Measurements from ENCODE around the gene TFEB.

The TFEB gene

GRCh38 chr6:41705311-41705995 lies 30.0 kb downstream of the TFEB start:
- no peak for TF ChIP-seq CTCF (IDR thresholded peaks at IDR 0.05; ENCODE audit: insufficient read depth, low read depth, low read length, missing control alignments)
- DNase-seq (ENCODE audit: low read depth): no peak
- peak overlapping the region; percentile 64 for H3K4me3 ChIP-seq (ENCODE audit: low read depth, low read length)

GRCh38 chr6:41704656-41705310 lies 30.6 kb downstream of the TFEB start:
- no peak for TF ChIP-seq CTCF (IDR thresholded peaks at IDR 0.05; ENCODE audit: insufficient read depth, low read depth, low read length, missing control alignments)
- H3K4me3 ChIP-seq (ENCODE audit: low read depth, low read length): peak overlapping the region; percentile 64
- DNase-seq (ENCODE audit: low read depth): peak; percentile 59

GRCh38 chr6:41704028-41704427 lies 31.4 kb downstream of the TFEB start:
- no peak for DNase-seq (ENCODE audit: low read depth)
- TF ChIP-seq CTCF (IDR thresholded peaks at IDR 0.05; ENCODE audit: insufficient read depth, low read depth, low read length, missing control alignments): no peak
- H3K4me3 ChIP-seq (ENCODE audit: low read depth, low read length): peak overlapping the region; percentile 64

- H3K4me3 ChIP-seq (ENCODE audit: low read depth, low read length): no peak overlapping the region
- TF ChIP-seq CTCF (IDR thresholded peaks at IDR 0.05; ENCODE audit: insufficient read depth, low read depth, low read length, missing control alignments): no peak
- DNase-seq (ENCODE audit: low read depth): no peak
Measured at GRCh38 chr6:41702771-41703494, 32.5 kb downstream of the TFEB start.

- no peak for DNase-seq (ENCODE audit: low read depth)
- H3K4me3 ChIP-seq (ENCODE audit: low read depth, low read length): no peak overlapping the region
- no peak for TF ChIP-seq CTCF (IDR thresholded peaks at IDR 0.05; ENCODE audit: insufficient read depth, low read depth, low read length, missing control alignments)
Measured at GRCh38 chr6:41702089-41702745, 33.2 kb downstream of the TFEB start.

- no peak overlapping the region for H3K4me3 ChIP-seq (ENCODE audit: low read depth, low read length)
- DNase-seq (ENCODE audit: low read depth): no peak
- TF ChIP-seq CTCF (IDR thresholded peaks at IDR 0.05; ENCODE audit: insufficient read depth, low read depth, low read length, missing control alignments): no peak
Measured at GRCh38 chr6:41700463-41701347, 34.7 kb downstream of the TFEB start.
